ENCODE measurements around the gene METRN.

DNA sequence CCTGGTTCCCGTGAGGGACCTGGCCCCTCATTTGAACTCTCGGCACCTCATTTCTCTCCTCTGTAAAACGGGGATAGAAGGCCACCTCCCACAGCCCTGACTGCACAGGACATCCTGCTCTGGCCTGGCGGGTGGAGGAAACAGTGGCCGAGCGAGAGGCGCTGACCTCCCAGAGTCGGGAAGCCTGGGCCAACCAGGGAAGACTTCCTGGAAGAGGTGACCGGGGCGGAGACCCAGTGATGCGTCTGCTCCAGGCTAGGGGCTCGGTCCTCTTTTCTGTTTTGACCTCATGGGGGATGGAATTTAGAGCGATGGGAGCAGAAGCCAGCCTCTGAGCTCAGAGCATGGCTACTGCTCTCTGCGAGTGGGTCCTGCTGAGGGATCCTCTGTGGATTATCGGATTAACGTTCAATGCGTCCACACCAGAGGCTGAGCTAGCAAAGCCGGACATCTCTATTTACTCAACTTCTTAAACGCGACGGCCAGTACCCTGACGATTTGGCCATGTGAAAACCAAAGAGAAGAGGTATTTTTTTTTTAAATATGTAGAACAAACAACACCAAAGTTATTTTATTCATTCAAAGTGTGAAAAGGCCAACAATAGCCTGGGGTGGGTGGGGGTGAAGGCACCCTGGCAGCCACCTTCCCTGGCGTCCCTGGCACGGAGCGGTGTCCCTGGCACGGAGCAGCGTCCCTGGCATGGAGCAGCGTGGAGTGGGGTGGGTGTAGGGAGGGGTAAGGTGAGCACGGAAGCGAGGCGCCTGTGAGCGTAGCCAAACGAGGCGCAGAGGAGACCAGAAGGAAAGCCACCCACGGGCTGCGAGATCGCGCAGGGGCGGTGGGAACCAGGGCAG is 36.5 kb downstream of the METRN start:
- TF ChIP-seq POLR2AphosphoS5 (IDR thresholded peaks at IDR 0.05; ENCODE audit: low read depth, low read length) (no peak), TAF1 (IDR thresholded peaks at IDR 0.05; ENCODE audit: borderline replicate concordance, insufficient read depth, low read length) (no peak), FOXP2 (optimal IDR thresholded peaks at IDR 0.05; ENCODE audit: borderline replicate concordance, extremely low read depth, extremely low read length, insufficient read depth) (no peak), SIN3A (IDR thresholded peaks at IDR 0.05; ENCODE audit: borderline replicate concordance, insufficient read depth, low read length) (no peak)
- TF ChIP-seq, protein P1, sequence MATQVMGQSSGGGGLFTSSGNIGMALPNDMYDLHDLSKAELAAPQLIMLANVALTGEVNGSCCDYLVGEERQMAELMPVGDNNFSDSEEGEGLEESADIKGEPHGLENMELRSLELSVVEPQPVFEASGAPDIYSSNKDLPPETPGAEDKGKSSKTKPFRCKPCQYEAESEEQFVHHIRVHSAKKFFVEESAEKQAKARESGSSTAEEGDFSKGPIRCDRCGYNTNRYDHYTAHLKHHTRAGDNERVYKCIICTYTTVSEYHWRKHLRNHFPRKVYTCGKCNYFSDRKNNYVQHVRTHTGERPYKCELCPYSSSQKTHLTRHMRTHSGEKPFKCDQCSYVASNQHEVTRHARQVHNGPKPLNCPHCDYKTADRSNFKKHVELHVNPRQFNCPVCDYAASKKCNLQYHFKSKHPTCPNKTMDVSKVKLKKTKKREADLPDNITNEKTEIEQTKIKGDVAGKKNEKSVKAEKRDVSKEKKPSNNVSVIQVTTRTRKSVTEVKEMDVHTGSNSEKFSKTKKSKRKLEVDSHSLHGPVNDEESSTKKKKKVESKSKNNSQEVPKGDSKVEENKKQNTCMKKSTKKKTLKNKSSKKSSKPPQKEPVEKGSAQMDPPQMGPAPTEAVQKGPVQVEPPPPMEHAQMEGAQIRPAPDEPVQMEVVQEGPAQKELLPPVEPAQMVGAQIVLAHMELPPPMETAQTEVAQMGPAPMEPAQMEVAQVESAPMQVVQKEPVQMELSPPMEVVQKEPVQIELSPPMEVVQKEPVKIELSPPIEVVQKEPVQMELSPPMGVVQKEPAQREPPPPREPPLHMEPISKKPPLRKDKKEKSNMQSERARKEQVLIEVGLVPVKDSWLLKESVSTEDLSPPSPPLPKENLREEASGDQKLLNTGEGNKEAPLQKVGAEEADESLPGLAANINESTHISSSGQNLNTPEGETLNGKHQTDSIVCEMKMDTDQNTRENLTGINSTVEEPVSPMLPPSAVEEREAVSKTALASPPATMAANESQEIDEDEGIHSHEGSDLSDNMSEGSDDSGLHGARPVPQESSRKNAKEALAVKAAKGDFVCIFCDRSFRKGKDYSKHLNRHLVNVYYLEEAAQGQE (IDR thresholded peaks at IDR 0.05; ENCODE audit: insufficient read depth in 1 of 2, low read depth in 2 of 2, low read length in 2 of 2) = no peak
